GM18517 (cell line): ENCODE results near the gene SLC12A4.
"Not testable (repeated sequence)": the region's sequence is repeated elsewhere in the genome, so short reads cannot be mapped to it uniquely, and the experiment has no call there.

ENCODE experiments used
- ATAC-seq: cut with Tn5 transposase; IDR thresholded peaks from one replicate; pipeline ENCODE4 v1.9.1; 2021; ENCODE audit warnings: mild to moderate bottlenecking, moderate library complexity; ENCODE audit not compliant: unreplicated experiment

Gene SLC12A4

DNA sequence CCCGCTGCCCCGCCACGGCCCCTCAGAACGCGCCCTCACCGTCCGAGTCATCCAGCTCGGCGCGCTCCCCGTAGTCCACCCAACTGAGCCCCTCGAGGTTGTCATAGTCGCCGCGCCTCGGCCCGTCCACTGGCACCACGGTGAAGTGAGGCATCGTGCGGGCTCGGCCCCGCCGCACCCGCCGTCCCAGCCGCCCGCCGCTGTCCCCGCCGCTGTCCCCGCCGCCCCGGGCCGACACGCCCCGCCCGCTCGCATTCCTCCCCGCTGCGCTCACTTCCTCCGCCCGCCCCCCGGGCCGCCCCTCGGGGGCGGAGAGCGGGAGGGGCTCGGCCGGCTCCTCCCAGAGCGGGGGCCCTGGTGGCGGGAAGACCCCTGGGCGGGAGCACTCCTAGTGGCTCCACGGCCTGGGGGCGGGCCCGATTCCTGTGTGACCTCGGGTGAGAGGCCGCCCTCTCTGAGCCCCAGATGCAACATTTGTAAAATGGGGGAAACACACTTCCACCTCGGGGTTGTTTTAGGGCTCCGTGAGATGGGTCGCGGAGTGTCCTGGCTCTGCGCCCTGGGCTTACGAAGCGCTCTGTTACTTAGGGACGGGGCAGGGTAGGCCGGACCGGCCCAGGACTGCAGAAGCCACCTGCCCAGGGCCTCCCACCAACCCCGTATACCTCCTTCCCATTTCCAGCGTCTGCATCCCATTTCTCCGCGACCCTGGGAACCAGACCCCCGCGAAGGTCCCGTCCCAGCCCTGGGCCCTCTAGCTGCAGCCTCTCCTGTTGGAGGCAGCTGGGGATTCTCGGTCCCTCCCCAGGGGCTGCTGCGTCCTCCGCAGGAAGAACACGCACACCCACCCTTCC is at the start of gene SLC12A4:
Gene SLC12A4, minus strand, starts transcription at position 238 of the 854 bp plus-strand sequence. Its CDS starts 84 bp downstream, at position 154.
- peak; percentile 58 for ATAC-seq

DNA sequence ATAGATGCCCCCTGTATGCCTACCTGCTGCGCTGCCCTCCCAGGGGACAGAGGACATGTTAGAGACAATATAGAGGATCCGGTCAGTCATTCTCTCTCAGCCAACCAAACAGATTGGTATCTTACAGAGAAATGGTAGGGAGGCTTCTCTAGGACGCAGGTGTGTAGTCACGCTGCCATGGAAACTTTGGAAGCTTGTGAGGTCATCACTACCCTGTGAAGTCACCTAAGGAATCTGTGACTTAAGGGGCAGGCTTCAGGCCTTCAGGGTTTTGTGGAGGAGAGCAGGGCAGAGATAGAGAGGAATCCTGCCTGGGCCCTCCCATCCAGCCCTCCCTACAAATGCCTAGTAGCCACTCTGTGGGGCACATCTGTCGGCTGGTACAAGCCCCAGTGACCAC is 47.2 kb upstream of the SLC12A4 start, which contains the start of gene DPEP2NB:
Gene DPEP2NB, minus strand, starts transcription at position 231 of the 400 bp plus-strand sequence. Its CDS starts 141 bp downstream, at position 90.
- no peak for ATAC-seq

DNA sequence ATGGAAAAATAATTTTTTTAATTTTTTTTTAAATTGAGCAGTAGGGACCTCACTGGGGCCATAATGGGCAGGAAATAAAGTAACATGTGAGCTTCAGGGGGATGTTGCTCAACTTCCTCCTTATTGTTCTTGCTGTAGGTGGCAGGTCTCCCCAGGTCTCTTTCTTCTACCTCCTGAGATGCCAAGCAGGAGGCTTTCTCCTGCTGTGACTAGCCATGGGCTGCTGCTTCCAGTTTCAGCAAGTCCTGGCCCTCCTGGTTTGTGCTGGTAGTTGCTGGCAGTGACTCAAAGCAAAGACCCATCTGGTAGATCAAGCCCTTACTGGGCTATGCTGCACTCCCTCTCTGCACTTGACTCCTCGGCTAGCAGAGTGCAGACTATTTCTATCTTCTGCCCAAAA is 45.0 kb upstream of the SLC12A4 start:
- ATAC-seq, result no peak

DNA sequence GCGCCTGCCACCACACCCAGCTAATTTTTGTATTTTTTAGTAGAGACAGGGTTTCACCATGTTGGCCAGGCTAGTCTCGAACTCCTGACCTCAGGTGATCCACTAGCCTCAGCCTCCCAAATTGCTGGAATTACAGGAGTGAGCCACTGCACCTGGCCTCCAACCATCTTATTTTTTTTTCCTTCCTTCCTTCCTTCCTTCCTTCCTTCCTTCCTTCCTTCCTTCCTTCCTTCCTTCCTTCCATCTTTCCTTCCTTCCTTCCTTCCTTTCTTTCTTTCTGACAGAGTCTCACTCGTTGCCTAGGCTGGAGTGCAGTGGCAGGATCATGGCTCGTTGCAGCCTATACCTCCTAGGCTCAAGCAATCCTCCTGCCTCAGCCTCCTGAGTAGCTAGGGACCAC is 41.4 kb upstream of the SLC12A4 start:
- ATAC-seq, result not testable (repeated sequence)

DNA sequence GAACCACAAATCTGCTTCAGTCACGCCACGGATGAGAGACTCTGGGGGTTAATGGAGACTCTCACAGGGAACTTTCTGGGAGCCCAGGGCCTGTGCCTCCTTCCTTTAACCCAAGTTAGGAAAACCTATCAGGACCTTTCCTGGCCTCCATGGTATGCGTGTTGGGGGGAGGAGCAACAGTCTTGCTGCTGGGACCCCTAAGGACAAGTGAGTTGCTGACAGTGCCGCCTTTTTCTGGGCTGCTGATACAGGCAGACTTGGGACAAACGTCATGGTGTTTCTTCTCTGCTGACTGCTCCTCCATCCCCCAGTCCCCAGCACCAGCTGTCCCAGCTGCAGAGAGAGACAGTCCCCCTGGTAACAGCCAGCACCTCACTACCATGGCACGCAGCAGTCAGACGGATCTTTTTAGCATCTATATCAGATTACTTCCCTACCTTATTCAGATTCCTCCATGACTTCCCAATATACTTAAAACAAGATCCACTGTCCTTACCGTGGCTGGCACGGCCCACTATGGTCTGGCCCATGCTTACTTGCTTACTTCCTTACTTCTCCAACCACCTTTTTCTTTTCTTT is 40.8 kb upstream of the SLC12A4 start:
- no peak for ATAC-seq

DNA sequence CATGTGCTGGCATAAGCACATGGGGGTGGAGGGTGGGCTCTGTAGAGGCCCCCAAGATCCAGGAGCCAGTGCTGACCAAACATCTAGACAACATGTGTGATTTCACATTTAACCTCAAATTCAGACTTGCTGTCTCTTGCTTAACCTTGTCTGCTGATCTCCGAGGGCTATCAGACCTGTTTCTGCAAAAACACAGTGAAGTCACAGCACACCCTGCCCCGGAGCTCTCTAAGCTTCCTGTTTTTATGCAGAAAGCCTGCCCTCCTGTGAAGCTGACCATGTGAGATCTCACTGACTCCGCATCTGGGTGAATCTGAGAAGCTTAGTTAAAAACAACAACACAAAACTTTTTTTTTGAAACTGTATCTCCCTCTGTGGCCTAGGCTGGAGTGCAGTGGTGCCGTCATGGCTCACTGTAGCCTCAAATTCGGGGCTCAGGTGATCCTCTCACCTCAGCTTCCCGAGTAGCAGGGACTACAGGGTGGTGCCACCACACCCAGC is 37.4 kb upstream of the SLC12A4 start:
- ATAC-seq, result no peak

DNA sequence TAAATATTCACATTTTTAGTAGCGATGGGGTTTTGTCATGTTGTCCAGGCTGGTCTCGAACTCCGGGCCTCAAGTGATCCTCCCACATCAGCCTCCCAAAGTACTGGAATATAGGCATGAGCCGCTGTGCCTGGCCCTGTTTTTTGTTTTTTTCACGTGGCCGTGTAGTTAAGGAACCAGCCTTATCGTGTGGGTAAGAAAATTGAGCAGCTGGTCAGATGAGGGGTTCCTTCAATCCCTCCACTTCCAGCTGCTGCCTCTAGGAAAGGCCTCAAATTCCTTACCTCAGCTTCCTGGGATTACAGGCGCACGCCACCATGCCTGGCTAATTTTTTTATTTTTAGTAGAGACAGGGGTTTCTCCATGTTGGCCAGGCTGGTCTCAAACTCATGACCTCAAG is 36.8 kb upstream of the SLC12A4 start:
- no peak for ATAC-seq

DNA sequence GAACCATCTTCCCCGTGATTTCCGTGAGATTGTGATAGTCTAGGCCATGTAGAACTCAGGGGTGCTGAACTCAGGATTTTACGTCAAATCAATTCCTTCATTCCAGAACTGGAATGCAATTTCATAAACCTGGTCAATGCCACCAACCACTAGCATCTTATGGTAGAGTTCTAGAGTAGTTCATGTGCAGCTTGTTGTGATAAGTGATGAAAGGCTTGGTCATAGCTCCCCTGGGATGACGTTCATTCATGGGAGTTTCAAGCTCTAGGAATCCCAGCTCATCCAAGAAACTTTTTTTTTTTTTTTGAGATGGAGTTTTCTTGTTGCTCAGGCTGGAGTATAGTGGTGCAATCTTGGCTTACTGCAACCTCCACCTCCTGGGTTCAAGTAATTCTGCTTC is 34.6 kb upstream of the SLC12A4 start:
- no peak for ATAC-seq

DNA sequence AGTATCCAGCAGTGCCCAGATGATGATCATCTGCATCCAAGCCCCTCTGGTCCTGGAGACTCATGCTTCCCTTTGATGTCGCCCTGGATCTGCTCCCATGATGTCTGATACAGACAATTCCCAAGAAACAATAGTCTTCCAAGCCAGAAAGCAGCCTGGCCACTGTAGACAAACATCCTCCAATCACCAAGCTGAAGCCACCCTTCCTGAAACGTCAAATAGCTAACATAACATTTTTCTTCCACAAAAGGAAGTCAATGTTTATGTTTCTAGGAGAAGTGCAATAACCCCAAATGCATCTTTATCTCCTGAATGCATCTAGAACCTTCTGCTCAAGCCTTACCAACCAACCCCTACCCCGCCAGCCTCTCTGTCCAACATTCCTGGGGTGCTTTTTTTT is 32.0 kb upstream of the SLC12A4 start:
- ATAC-seq, result no peak

DNA sequence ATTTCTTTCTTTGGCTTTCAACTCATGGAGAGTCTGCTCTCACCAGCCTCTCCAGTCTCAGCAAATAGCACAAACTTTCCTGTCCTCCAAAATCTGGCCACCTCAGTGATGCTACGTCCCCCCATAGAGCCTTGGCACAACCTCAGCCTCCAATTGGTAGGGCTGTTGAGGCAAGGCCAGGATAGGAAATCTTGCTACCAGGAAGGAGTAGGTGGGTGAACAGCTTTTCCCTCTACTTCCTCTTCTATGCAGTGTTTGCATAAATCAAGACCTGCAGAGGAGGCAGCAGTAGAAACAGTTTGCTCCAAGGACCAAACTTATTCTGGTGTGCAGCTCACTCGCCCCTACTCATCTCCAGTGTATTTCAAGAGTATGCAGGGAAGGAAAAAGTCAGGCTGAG is 31.5 kb upstream of the SLC12A4 start:
- no peak for ATAC-seq

DNA sequence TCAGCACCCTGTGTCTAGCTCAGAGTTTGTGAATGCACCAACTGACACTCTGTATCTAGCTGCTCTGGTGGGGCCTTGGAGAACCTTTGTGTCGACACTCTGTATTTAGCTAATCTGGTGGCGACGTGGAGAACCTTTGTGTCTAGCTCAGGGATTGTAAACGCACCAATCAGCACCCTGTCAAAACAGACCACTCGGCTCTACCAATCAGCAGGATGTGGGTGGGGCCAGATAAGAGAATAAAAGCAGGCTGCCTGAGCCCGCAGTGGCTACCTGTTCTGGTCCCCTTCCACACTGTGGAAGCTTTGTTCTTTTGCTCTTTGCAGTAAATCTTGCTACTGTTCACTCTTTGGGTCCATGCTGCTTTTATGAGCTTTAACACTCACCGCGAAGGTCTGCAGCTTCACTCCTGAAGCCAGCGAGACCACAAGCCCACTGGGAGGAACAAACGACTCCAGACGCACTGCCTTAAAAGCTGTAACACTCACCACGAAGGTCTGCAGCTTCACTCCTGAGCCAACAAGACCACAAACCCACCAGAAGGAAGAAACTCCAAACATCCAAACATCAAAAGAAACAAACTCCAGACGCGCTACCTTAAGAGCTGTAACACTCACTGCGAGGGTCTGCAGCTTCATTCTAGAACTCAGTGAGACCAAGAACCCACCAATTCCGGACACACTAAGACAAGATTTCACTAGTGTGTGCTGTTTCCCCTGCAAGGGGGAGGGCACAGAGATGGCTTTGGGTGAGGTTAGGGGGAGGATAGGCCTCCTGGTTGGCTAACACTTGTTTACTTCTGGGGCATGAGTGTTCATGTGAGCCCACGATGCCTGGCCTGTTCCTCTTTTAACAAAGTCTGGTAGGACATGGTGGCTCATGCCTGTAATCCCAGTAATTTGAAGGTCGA is 30.6 kb upstream of the SLC12A4 start, which contains the start of gene DPEP2:
Gene DPEP2, minus strand, starts transcription at position 706 of the 910 bp plus-strand sequence. CDS start 6,272 bp downstream, outside the sequence.
- not testable (repeated sequence) for ATAC-seq

DNA sequence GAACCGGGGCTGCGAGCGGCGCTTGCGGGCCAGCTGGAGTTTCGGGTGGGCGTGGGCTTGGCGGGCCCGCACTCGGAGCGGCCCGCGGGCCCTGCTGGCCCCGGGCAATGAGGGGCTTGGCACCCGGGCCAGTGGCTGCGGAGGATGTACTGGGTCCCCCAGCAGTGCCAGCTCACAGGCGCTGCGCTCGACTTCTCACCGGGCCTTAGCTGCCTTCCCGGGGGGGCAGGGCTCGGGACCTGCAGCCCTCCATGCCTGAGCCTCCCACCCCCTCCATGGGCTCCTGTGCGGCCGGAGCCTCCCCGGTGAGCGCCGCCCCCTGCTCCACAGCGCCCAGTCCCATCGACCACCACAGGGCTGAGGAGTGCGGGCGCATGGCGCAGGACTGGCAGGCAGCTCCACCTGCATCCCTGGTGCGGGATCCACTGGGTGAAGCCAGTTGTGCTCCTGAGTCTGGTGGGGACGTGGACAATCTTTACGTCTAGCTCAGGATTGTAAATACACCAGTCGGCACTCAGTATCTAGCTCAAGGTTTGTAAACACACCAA is 29.9 kb upstream of the SLC12A4 start:
- not testable (repeated sequence) for ATAC-seq

DNA sequence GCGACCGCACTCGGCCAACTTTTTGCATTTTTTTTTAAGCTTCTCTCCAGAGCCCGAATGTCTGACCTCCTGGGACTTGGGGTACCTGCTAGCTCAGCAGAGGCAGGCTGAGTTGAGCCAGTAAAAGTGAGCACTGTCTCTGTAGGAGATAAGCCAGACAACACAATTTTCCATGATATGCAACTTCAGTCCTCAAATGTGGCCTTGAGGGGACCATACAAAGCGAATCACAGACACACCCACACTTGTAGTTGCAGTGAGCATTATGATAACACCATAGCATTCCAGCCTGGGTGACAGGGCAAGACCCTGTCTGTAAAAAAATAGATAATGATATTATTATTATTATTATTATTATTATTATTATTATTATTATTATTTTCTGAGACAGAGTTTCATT is 28.2 kb upstream of the SLC12A4 start:
- no peak for ATAC-seq

DNA sequence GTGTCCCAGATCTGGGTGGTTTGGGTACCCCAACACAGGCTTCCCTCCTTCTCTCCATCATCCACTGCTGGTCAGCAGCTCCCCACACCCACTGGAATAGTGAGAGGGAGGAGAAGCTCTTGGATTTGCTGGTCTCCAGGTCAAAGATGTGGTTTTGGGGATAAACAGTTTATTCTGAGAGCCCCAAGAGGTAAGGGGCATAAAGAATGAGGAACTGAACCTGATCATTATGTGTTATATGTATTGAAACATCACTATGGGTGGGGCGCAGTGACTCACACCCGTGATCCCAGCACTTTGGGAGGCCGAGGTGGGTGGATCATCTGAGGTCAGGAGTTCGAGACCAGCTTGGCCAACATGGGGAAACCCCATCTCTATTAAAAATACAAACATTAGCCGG is 27.0 kb upstream of the SLC12A4 start:
- ATAC-seq, result no peak

DNA sequence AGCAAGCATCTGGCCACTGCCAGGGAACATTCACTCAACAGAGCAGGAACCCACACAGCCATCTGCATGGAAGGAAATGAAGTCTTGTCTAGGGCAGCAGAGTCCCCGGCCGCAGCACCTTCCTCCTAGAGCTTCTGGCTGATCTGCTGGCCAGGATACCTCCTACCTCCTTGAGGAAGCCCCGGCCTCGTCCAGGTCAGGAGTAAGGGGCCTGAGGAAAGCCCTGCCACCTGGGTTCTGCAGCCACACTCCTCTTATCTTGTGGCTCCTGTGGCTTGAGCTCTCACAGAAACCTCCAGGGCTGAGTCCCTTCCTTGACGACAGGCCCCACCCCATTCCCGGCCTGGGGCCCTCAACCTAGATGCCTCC is 25.6 kb upstream of the SLC12A4 start:
- not testable (repeated sequence) for ATAC-seq

DNA sequence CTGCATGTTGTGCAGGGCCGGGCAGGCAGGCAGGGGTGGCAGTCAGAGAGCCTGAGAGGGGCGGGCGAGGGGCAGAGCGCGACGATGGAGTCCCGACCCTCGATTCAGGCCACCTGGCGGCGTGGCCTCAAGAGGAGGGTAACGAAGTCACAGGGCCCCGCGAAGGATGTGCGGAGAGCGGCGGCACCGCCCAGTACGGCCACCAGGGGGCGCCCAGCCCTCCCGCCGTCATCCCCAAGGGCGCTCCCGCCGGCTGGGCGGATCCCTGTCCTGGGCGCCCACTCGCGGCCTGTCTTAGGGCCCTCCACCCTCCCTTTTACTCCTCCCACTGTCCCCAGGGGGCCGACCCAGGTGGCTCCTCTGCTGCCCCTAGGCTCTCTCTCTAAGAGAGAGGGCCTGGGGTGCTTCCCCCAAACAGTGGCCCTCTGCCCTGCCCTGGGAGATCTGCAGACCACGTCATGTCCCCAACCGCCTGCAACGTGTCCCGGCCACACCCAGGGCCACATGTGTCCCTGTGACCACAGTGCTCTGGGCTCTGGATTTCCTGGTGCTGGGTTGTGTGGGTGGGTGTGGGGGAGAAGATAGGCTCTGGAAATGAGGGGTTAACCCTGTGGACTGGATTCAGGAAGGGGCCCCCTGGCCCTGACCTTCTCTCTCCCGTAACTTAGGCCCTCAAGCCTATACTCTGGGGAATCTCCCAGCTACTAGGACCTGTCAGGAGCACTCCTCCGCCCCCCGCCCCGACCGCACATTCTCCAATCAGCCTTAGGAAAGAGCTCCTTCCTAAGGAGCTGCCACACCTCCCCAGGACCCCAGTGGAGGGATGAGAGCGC is 25.0 kb upstream of the SLC12A4 start:
- peak; percentile 60 for ATAC-seq

DNA sequence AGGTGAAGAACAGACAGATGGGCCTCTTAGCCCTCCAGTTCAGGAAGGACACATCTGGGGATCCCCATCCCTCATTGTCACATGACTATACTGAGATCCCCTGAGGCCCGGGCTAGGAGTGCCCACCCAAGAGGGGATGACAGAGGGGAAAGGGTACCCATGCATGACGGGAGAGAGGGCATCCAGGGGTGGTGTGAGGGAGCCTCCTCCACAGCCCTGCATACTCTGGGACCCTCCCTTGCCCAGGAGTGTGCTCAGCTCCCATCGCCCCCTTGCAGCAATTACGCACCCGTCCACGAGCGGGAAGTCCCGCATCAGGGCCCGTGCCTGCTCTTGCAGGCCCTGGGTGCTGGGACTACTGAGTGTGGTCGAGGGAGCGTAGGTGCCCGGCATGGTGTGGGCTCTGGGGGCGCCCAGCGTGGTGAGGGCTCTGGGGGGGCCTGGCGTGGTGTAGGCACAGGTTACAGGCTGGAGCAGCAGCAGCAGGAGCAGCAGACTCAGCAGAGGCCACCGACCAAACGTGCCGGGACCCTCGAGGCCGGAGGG is 24.3 kb upstream of the SLC12A4 start:
- ATAC-seq, result no peak

DNA sequence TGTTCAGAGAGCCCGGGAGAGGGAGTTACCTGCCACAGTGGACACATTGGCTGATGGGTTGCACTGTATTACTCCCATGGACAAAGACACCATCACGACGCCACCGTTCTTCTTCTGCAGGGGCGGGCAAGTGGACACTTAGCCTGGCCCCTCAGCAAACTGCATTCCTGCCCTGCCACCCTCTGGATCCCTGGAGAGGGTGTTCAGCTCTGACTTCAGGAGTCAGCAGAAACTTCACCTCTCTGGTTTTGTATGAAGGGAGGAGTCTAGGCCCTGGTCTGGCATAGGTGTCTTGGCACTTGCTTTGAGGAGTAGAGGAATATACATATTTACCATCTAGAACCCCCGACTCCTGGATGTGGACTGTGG is 21.6 kb upstream of the SLC12A4 start:
- ATAC-seq, result no peak

DNA sequence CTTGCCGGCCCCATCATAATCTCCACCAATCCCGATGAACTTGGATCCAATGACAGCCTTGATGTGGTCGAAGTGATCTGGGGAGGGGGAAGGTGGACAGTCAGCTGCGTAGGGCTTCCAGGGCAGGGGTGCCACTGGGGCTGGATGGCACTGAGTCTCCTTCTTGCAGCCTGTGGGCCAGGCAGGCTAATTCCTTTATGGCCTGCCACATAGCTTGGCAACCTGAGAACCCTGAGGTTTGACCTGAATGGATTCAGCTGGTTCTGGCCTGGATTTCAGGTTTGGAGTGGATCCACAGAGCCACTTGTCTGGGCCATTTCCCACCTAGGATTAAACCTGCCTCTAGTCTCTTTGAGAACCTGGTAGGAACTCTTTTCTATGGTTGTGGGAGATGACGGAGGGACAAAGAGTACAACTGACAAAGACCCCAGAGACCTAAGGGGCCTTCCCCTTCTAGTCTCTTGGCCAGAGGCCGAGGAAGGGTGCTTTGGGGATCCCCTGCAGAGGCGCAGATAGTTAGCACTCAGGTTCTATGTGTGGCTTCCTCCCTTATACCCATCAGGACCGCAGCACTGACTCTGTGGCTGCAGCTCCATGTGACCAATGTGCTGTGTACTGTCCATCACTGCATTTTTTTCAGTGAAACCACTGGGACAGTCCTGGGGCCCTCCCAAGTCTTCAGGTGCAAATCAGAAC is 21.0 kb upstream of the SLC12A4 start:
- no peak for ATAC-seq
